GM12878 (cell line): ENCODE results near the gene HCFC1. TPM values are rescaled to one million over a fixed set of nuclear protein-coding genes. Genes with fewer than 3 reads are reported as not detected.

Experiments
- E2F4 ChIP-seq: IDR thresholded peaks from 2 replicates; pipeline ENCODE4 v1.6.1; 2012; ENCODE audit warnings: low read depth, low read length, improper control_type of control experiment
- E2F8 ChIP-seq: fragments of 450-650 bp; IDR thresholded peaks from 2 replicates; pipeline ENCODE4 v1.6.1; 2018; ENCODE audit warnings: mild to moderate bottlenecking, low read depth, moderate library complexity; ENCODE audit not compliant: partially characterized antibody
- E4F1 ChIP-seq: fragments of 450-650 bp; IDR thresholded peaks from 2 replicates; pipeline ENCODE4 v1.6.1; 2018; ENCODE audit warnings: borderline replicate concordance, mild to moderate bottlenecking; ENCODE audit not compliant: partially characterized antibody
- IKZF2 ChIP-seq, 2 experiments: fragments of 450-650 bp; IDR thresholded peaks; 2 replicates each; pipeline ENCODE4 v1.6.1; 2017; ENCODE audit warnings: mild to moderate bottlenecking in 2 of 2, moderate library complexity in 2 of 2
- ZBTB11 ChIP-seq: fragments of 450-650 bp; formaldehyde crosslinking; IDR thresholded peaks from 2 replicates; pipeline ENCODE4 v1.5.0; 2022; ENCODE audit warnings: mild to moderate bottlenecking, missing genetic modification characterization
- ZBTB40 ChIP-seq: fragments of 450-650 bp; IDR thresholded peaks from 2 replicates; pipeline ENCODE4 v1.6.1; 2016; ENCODE audit warnings: mild to moderate bottlenecking, moderate library complexity, borderline replicate concordance
- ZNF622 ChIP-seq: fragments of 450-650 bp; IDR thresholded peaks from 2 replicates; pipeline ENCODE4 v1.6.1; 2017; ENCODE audit warnings: mild to moderate bottlenecking, inconsistent platforms
- polyA plus RNA-seq, 11 experiments: library from polyadenylated mRNA; depleted of rRNA in 4 of 11; unstranded in 6 of 11; stranded (reverse) in 5 of 11; fragments of >200 nt; fragmentation: Nextera tagmentation in 4 of 11; fragmentation: Illumina TruSeq in 1 of 11; extraction: Ambion mirVana in 4 of 11; extraction: Trizol in 1 of 11; gene quantifications; 1 replicate in 1 of 11; 2 replicates in 10 of 11; pipeline versions ENCODE4 v1.2.1 to v1.2.3, GENCODE V29; 2011 to 2016; ENCODE audit warnings: inconsistent platforms in 2 of 11, missing spikeins in 2 of 11, low read depth in 1 of 11
- total RNA-seq, 4 experiments: library from RNA; depleted of rRNA in 3 of 4; stranded (reverse); fragments of >200 nt in 3 of 4; fragmentation: Illumina TruSeq in 1 of 4; extraction: Trizol in 1 of 4; gene quantifications; 2 replicates each; pipeline versions ENCODE4 v1.2.1 to v1.2.3, GENCODE V29; 2013 to 2021

The HCFC1 gene
- total and polyA plus RNA-seq, 10 of the 15 experiments (the other 5 are each of a cell fraction or from before 2014, with no cell fraction given), result 3.9 to 92.7 (median 23.5) TPM

GRCh38 chrX:153927922-153928760 is 43.5 kb downstream of the HCFC1 start (continued):
- TF ChIP-seq IKZF2 (IDR thresholded peaks at IDR 0.05) (no peak), E2F8 (no peak), E2F4 (peak; percentile 61; the same call in 1 of the 2 replicates), ZBTB40 (peak; percentile 49; the same call in 1 of the 2 replicates), E4F1 (peak; percentile 36), ZBTB11 (CRISPR knock-in tag) (no peak), ZNF622 (no peak)
